ENCODE results near the gene CES2.

CES2 gene

GRCh38 chr16:66915041-66915440, 20.3 kb upstream of the CES2 start:
- Histone ChIP-seq H2BK12ac (ENCODE audit: low read length in 2 of 2) (no peak overlapping the region), H4K8ac (ENCODE audit: low read length) (no peak overlapping the region), H3K14ac (ENCODE audit: low read length in 2 of 2) (no peak overlapping the region), H3K4me3 (ENCODE audit: insufficient read depth in 1 of 2, low read depth in 1 of 2, low read length in 2 of 2) (no peak overlapping the region), H3K9me3 (ENCODE audit: control insufficient read depth, low read length) (no peaks in the 10 kb centered on the region), H3K4ac (ENCODE audit: low read depth in 1 of 2, low read length in 2 of 2) (no peak overlapping the region), H3K27me3 (ENCODE audit: control insufficient read depth in 1 of 2, insufficient read depth in 1 of 2, low read length in 2 of 2) (peaks cover 12 to 75% of the 10 kb centered on the region in 2 experiments), H4K91ac (ENCODE audit: low read length) (no peak overlapping the region), H3K36me3 (ENCODE audit: control insufficient read depth in 1 of 2, insufficient read depth in 2 of 2, low read depth in 1 of 2, low read length in 2 of 2) (no peaks in the 10 kb centered on the region), H3K23ac (ENCODE audit: low read length in 2 of 2) (no peak overlapping the region), H3K27ac (ENCODE audit: low read length, poor library complexity, severe bottlenecking) (no peak overlapping the region), H3K4me1 (ENCODE audit: control insufficient read depth, insufficient read depth, low read depth, low read length) (peaks cover 21% of the 10 kb centered on the region), H2AK5ac (ENCODE audit: low read length, severe bottlenecking) (no peak overlapping the region), H2AFZ (ENCODE audit: low read depth, low read length) (no peak overlapping the region), H3K9ac (ENCODE audit: low read length) (no peak overlapping the region), H2BK15ac (ENCODE audit: low read depth, poor library complexity, severe bottlenecking) (no peak overlapping the region), H3K18ac (ENCODE audit: low read depth in 1 of 2, low read length in 2 of 2) (no peak overlapping the region), H2BK120ac (ENCODE audit: low read depth, low read length) (no peak overlapping the region), H2BK5ac (ENCODE audit: low read depth, low read length, poor library complexity, severe bottlenecking) (no peak overlapping the region), H3K4me2 (ENCODE audit: low read length, poor library complexity, severe bottlenecking) (no peak overlapping the region), H3K79me1 (replicated peaks; ENCODE audit: low read length, poor library complexity, severe bottlenecking) (no peaks in the 10 kb centered on the region)
- WGBS, result 90% methylated on average over 2 of the region's 7 CpGs
- no peak for DNase-seq

- peaks cover 0 to 1% of the 10 kb centered on the region in 2 experiments for H3K36me3 ChIP-seq (ENCODE audit: control insufficient read depth in 1 of 2, insufficient read depth in 2 of 2, low read depth in 1 of 2, low read length in 2 of 2)
- no peaks in the 10 kb centered on the region for H3K79me1 ChIP-seq (replicated peaks; ENCODE audit: low read length, poor library complexity, severe bottlenecking)
- no peak overlapping the region for H3K23ac ChIP-seq (ENCODE audit: low read length in 2 of 2)
- H4K8ac ChIP-seq (ENCODE audit: low read length), result no peak overlapping the region
- H3K18ac ChIP-seq (ENCODE audit: low read depth in 1 of 2, low read length in 2 of 2), result no peak overlapping the region
- no peak overlapping the region for H2BK15ac ChIP-seq (ENCODE audit: low read depth, poor library complexity, severe bottlenecking)
- H3K27ac ChIP-seq (ENCODE audit: low read length, poor library complexity, severe bottlenecking), result no peak overlapping the region
- H3K4me1 ChIP-seq (ENCODE audit: control insufficient read depth, insufficient read depth, low read depth, low read length), result peaks cover 25% of the 10 kb centered on the region
- H3K9me3 ChIP-seq (ENCODE audit: control insufficient read depth, low read length), result no peaks in the 10 kb centered on the region
- H2BK120ac ChIP-seq (ENCODE audit: low read depth, low read length), result no peak overlapping the region
- WGBS, result 86% methylated on average over 6 of the region's 6 CpGs
- H2BK12ac ChIP-seq (ENCODE audit: low read length in 2 of 2), result no peak overlapping the region
- no peak overlapping the region for H3K4ac ChIP-seq (ENCODE audit: low read depth in 1 of 2, low read length in 2 of 2)
- no peak overlapping the region for H2AK5ac ChIP-seq (ENCODE audit: low read length, severe bottlenecking)
- no peak overlapping the region for H3K4me3 ChIP-seq (ENCODE audit: insufficient read depth in 1 of 2, low read depth in 1 of 2, low read length in 2 of 2)
- peaks cover 20 to 79% of the 10 kb centered on the region in 2 experiments for H3K27me3 ChIP-seq (ENCODE audit: control insufficient read depth in 1 of 2, insufficient read depth in 1 of 2, low read length in 2 of 2)
- H3K4me2 ChIP-seq (ENCODE audit: low read length, poor library complexity, severe bottlenecking), result no peak overlapping the region
- no peak for DNase-seq
- no peak overlapping the region for H2BK5ac ChIP-seq (ENCODE audit: low read depth, low read length, poor library complexity, severe bottlenecking)
- no peak overlapping the region for H4K91ac ChIP-seq (ENCODE audit: low read length)
- H2AFZ ChIP-seq (ENCODE audit: low read depth, low read length), result no peak overlapping the region
- no peak overlapping the region for H3K14ac ChIP-seq (ENCODE audit: low read length in 2 of 2)
- no peak overlapping the region for H3K9ac ChIP-seq (ENCODE audit: low read length)
Measured at GRCh38 chr16:66916518-66916917, 18.8 kb upstream of the CES2 start.

GRCh38 chr16:66917741-66918140, 17.6 kb upstream of the CES2 start:
- no peak overlapping the region for H2BK5ac ChIP-seq (ENCODE audit: low read depth, low read length, poor library complexity, severe bottlenecking)
- H3K23ac ChIP-seq (ENCODE audit: low read length in 2 of 2), result no peak overlapping the region
- H3K27ac ChIP-seq (ENCODE audit: low read length, poor library complexity, severe bottlenecking), result no peak overlapping the region
- H2BK12ac ChIP-seq (ENCODE audit: low read length in 2 of 2), result no peak overlapping the region
- no peak overlapping the region for H3K4ac ChIP-seq (ENCODE audit: low read depth in 1 of 2, low read length in 2 of 2)
- 93% methylated on average over 7 of the region's 9 CpGs for WGBS
- no peak overlapping the region for H3K9ac ChIP-seq (ENCODE audit: low read length)
- H3K14ac ChIP-seq (ENCODE audit: low read length in 2 of 2), result no peak overlapping the region
- H3K36me3 ChIP-seq (ENCODE audit: control insufficient read depth in 1 of 2, insufficient read depth in 2 of 2, low read depth in 1 of 2, low read length in 2 of 2), result peaks cover 0 to 9% of the 10 kb centered on the region in 2 experiments
- DNase-seq, result no peak
- H3K4me3 ChIP-seq (ENCODE audit: insufficient read depth in 1 of 2, low read depth in 1 of 2, low read length in 2 of 2), result no peak overlapping the region
- no peak overlapping the region for H2BK120ac ChIP-seq (ENCODE audit: low read depth, low read length)
- no peak overlapping the region for H4K8ac ChIP-seq (ENCODE audit: low read length)
- no peak overlapping the region for H2BK15ac ChIP-seq (ENCODE audit: low read depth, poor library complexity, severe bottlenecking)
- H2AFZ ChIP-seq (ENCODE audit: low read depth, low read length), result no peak overlapping the region
- H3K27me3 ChIP-seq (ENCODE audit: control insufficient read depth in 1 of 2, insufficient read depth in 1 of 2, low read length in 2 of 2), result peaks cover 20 to 81% of the 10 kb centered on the region in 2 experiments
- H3K9me3 ChIP-seq (ENCODE audit: control insufficient read depth, low read length), result no peaks in the 10 kb centered on the region
- H3K4me2 ChIP-seq (ENCODE audit: low read length, poor library complexity, severe bottlenecking), result no peak overlapping the region
- H3K18ac ChIP-seq (ENCODE audit: low read depth in 1 of 2, low read length in 2 of 2), result no peak overlapping the region
- peak overlapping the region; percentile 5 for H2AK5ac ChIP-seq (ENCODE audit: low read length, severe bottlenecking)
- no peak overlapping the region for H4K91ac ChIP-seq (ENCODE audit: low read length)
- H3K4me1 ChIP-seq (ENCODE audit: control insufficient read depth, insufficient read depth, low read depth, low read length), result peaks cover 26% of the 10 kb centered on the region
- no peaks in the 10 kb centered on the region for H3K79me1 ChIP-seq (replicated peaks; ENCODE audit: low read length, poor library complexity, severe bottlenecking)

GRCh38 chr16:66918355-66918754, 17.0 kb upstream of the CES2 start:
- Histone ChIP-seq H3K23ac (ENCODE audit: low read length in 2 of 2) (no peak overlapping the region), H3K36me3 (ENCODE audit: control insufficient read depth in 1 of 2, insufficient read depth in 2 of 2, low read depth in 1 of 2, low read length in 2 of 2) (peaks cover 0 to 14% of the 10 kb centered on the region in 2 experiments), H3K14ac (ENCODE audit: low read length in 2 of 2) (no peak overlapping the region), H2BK12ac (ENCODE audit: low read length in 2 of 2) (no peak overlapping the region), H3K79me1 (replicated peaks; ENCODE audit: low read length, poor library complexity, severe bottlenecking) (no peaks in the 10 kb centered on the region), H3K27ac (ENCODE audit: low read length, poor library complexity, severe bottlenecking) (peak overlapping the region; percentile 23), H2BK15ac (ENCODE audit: low read depth, poor library complexity, severe bottlenecking) (no peak overlapping the region), H4K8ac (ENCODE audit: low read length) (no peak overlapping the region), H3K4me1 (ENCODE audit: control insufficient read depth, insufficient read depth, low read depth, low read length) (peaks cover 27% of the 10 kb centered on the region), H2BK120ac (ENCODE audit: low read depth, low read length) (no peak overlapping the region), H4K91ac (ENCODE audit: low read length) (no peak overlapping the region), H3K9ac (ENCODE audit: low read length) (no peak overlapping the region), H3K9me3 (ENCODE audit: control insufficient read depth, low read length) (no peaks in the 10 kb centered on the region), H2BK5ac (ENCODE audit: low read depth, low read length, poor library complexity, severe bottlenecking) (peak overlapping the region; percentile 26), H2AFZ (ENCODE audit: low read depth, low read length) (no peak overlapping the region), H3K27me3 (ENCODE audit: control insufficient read depth in 1 of 2, insufficient read depth in 1 of 2, low read length in 2 of 2) (peaks cover 20 to 76% of the 10 kb centered on the region in 2 experiments), H3K18ac (ENCODE audit: low read depth in 1 of 2, low read length in 2 of 2) (no peak overlapping the region), H3K4ac (ENCODE audit: low read depth in 1 of 2, low read length in 2 of 2) (no peak overlapping the region), H3K4me2 (ENCODE audit: low read length, poor library complexity, severe bottlenecking) (no peak overlapping the region), H3K4me3 (ENCODE audit: insufficient read depth in 1 of 2, low read depth in 1 of 2, low read length in 2 of 2) (no peak overlapping the region), H2AK5ac (ENCODE audit: low read length, severe bottlenecking) (peak overlapping the region; percentile 5)
- WGBS, result 87% methylated on average over 6 of the region's 6 CpGs
- no peak for DNase-seq

Measured in mesenchymal stem cell (in vitro differentiated cells and primary cell).